Activated CD8-positive, alpha-beta memory T cell treated with anti-CD3 and anti-CD28 coated beads, Interleukin-2, amount 50 U/mL, for 48 hours (primary cell): ENCODE measurements around the gene TMEM121.
"Not testable (repeated sequence)": the region's sequence is repeated elsewhere in the genome, so short reads cannot be mapped to it uniquely, and the experiment has no call there.

ENCODE experiments used
- DNase-seq: peaks from one replicate; pipeline ENCODE4 v3.0.0-alpha.2; 2020

Gene TMEM121

GRCh38 chr14:105572063-105572462 is 45.7 kb downstream of the TMEM121 start:
- DNase-seq, result not testable (repeated sequence)

GRCh38 chr14:105573841-105574240 is 47.5 kb downstream of the TMEM121 start:
- not testable (repeated sequence) for DNase-seq

GRCh38 chr14:105574411-105574810 is 48.0 kb downstream of the TMEM121 start:
- not testable (repeated sequence) for DNase-seq

- DNase-seq, result not testable (repeated sequence)
Measured at GRCh38 chr14:105575016-105575700, 48.8 kb downstream of the TMEM121 start.

GRCh38 chr14:105576525-105577088 is 50.2 kb downstream of the TMEM121 start:
- no peak for DNase-seq

GRCh38 chr14:105577314-105577861 is 51.0 kb downstream of the TMEM121 start:
- no peak for DNase-seq

GRCh38 chr14:105578070-105578469 is 51.7 kb downstream of the TMEM121 start:
- no peak for DNase-seq

GRCh38 chr14:105579221-105579620 is 52.8 kb downstream of the TMEM121 start:
- not testable (repeated sequence) for DNase-seq
